ENCODE measurements around the gene HBA1.
"Not testable (repeated sequence)": the region's sequence is repeated elsewhere in the genome, so short reads cannot be mapped to it uniquely, and the experiment has no call there.

The HBA1 gene
- 0 reads per million in 2 donors for total RNA-seq

- DNase-seq, result not testable (repeated sequence)
Measured at GRCh38 chr16:176477-177382, at the start of gene HBA1. Gene HBA1 (plus strand): TSS chr16:176680. CDS start chr16:176717, 37 bp downstream.

DNA sequence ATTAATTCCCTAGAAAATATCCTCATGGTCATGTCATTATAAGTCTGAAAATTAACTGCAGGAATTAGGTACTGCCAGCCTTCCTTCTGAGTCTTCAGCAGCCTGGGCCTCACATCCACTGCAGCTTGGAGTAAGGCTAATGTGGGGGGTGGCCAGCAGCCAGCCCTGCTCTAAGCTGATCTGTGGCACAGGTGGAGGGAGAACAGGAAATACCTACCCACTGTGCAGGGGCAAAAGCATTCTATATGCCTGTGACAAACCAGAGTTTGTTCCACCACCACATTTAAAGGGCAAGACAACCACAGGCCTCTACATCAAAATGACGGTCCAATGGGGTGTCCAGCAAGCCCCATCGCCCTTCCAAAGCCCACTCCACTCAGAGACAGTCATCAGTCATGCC, 47.4 kb upstream of the HBA1 start:
- no peak for DNase-seq

GRCh38 chr16:130533-131173, 45.8 kb upstream of the HBA1 start:
- DNase-seq, result no peak

GRCh38 chr16:132120-132519, 44.4 kb upstream of the HBA1 start:
- DNase-seq, result no peak

DNA sequence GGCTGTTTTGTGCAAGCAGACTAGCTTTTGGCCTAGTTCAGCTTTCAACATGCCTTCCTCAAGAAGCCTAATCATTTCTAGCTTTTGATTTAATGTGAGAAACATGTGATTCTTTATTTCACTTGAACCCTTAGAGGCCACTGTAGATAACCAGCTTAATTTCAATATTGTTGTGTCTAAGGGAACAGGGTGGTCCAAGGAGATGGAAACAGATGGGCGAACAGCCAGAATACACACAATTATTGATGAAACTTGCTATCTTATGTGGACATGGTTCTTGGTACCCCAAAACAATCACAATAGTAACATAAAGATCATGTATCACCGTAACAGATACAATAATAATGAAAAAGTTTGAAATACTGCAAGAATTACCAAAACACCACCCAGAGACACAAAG, 42.8 kb upstream of the HBA1 start:
- no peak for DNase-seq

- no peak for DNase-seq
Measured at GRCh38 chr16:138049-138417, 38.4 kb upstream of the HBA1 start.

DNA sequence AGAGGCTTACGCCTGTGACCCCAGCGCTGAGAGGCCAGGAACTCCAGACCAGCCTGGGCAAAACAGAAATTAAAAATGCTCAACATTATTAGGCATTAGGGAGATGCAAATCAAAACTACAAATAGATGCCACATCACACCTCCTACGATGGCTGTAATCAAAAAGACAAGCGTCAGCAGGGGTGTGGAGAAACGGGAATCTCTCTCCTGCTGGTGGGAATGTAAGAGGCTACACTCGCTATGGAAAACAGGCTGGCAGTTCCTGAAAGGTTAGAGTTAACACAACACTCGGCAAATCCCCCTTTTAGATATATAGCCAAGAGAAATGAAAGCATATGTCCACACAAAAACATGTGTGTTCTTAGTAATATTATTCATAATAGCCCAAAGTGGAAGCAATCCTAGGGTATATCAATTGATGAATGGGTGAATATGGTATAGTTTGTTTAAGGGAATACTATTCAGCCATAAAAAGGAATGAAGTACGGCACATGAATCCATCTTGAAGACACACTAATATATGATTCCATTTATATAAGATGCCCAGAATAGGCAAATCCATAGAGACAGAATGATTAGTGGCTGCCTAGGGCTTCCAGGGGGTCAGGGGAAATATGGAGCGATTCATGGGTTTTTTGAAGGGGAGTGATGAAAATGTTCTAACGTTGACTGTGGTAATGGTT, 36.2 kb upstream of the HBA1 start:
- no peak for DNase-seq

DNA sequence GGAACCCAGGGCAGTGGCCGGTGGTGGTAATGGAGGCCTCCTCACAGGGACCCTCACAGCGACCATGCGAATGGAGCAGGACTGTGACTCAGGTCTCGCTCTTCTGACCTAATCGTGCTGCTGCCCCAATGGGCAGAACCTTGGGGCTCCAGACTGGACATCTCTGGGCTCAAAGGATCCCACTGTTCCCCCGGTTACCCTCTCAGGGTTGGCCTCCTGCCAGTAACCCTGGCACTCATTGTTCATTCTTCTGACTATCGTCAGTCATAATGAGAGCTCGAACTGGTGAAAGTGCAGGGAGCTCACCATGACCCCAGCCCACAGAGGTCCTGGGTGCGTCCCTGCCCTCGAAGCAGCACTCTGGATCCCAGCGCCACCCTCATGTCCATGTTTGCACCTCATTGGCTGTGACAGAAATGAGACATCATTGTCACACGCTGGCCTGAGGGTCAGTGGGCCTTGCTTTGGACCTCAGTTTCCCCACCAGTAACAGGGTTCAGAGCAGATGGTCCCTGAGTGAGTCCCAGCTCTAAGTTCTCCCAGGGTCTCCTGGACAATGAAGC, 34.0 kb upstream of the HBA1 start:
- no peak for DNase-seq

GRCh38 chr16:143047-143446, 33.4 kb upstream of the HBA1 start:
- no peak for DNase-seq

- DNase-seq, result no peak
Measured at GRCh38 chr16:143456-143855, 33.0 kb upstream of the HBA1 start.

GRCh38 chr16:144797-145252, 31.7 kb upstream of the HBA1 start:
- DNase-seq, result no peak

GRCh38 chr16:146646-147045, 29.8 kb upstream of the HBA1 start:
- no peak for DNase-seq

DNA sequence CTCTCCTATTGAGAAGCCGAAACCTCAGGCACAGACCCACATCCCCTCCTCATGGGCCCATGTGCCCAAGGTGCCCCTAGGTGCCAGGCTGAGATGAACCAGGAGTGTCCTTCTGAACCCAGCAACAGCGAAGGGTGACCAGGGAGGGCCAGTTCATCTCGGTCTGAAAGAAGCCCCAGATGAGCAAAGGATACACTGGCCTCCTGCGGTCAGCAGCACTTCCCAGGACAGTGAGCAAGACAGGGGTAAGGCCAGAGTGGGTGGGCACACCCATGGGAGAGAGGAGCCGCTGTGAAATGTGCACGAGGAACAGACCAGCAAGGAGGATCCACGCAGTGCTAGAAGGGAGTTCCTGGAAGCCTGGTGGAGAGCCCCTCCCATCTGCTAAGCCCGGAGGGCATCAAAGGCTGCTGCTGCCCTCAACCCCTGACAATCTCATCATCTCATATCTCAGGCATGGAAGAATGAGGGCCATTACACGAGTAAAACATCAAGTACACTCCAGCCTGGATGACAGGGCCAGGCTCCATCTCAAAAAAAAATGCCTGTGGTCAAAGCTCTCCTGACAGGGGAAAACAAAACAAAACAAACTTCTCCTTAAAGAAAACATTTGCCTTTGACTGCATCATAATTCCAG, 27.3 kb upstream of the HBA1 start:
- no peak for DNase-seq

DNA sequence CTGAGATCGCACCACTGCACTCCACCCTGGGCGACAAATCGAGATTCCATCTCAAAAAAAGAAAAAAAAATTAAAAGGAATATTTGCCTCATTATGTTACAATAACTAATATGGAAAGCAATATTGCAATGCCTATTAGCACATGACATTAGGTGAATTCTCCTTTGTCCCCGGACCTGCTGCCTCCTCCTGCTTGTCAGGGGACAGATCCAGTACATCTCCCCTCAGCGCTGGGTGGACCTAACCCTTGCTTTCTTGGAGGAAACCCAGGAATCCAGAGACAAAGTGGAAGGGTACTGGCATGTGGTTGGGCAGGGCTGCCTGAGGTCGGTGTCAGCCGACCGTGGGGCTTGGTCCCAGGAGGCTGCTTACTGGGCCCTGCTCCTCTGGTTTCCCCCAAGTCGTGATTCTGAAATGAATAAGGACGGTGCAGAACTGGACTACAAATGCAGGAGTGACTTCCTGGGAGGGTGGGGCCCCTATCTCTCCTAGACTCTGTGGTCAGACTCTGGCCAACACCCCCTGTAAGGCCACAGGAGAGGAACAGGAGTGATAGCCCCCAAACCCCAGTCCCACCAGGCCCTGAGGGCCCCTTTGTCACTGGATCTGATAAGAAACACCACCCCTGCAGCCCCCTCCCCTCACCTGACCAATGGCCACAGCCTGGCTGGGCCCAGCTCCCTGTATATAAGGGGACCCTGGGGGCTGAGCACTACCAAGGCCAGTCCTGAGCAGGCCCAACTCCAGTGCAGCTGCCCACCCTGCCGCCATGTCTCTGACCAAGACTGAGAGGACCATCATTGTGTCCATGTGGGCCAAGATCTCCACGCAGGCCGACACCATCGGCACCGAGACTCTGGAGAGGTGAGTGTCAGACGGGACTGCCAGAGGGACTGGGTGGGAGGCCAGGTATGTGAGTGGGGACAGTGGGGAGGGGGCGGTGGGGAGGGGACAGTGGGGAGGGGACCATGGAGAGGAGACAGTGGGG, 24.0 kb upstream of the HBA1 start, which contains the start of gene HBZ:
TSS of gene HBZ (plus strand) at position 504 of the 988 bp plus-strand sequence. CDS start at position 770, 266 bp downstream.
- no peak for DNase-seq

DNA sequence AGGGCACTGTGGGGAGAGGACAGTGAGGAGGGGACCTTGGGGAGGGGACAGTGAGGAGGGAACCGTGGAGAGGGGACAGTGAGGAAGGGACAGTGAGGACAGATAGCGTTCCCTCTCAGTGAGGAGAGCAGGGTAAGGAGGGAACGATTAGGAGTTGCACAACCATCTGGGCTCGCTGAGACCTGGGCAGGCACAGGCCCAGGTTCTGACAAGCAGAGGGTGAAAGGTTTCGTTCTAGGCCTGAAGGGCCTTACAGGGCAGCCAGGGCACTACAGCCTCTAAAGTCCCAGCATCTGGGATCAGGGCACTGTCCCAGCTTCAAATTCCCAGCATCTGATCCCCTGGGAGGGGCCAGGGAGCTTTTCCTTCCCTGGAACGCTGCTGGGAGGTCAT, 23.4 kb upstream of the HBA1 start:
- DNase-seq, result not testable (repeated sequence)

- DNase-seq, result not testable (repeated sequence)
Measured at GRCh38 chr16:153550-154216, 22.8 kb upstream of the HBA1 start.

- no peak for DNase-seq
Measured at GRCh38 chr16:154217-155030, 22.1 kb upstream of the HBA1 start.

- no peak for DNase-seq
Measured at GRCh38 chr16:155031-155398, 21.5 kb upstream of the HBA1 start.

GRCh38 chr16:159136-159849, 17.2 kb upstream of the HBA1 start:
- DNase-seq, result no peak

All from activated gamma-delta T cell (primary cell).